GM19328 (cell line): ENCODE results near the gene KATNBL1.

ENCODE experiments used
- ATAC-seq: cut with Tn5 transposase; IDR thresholded peaks from one replicate; pipeline ENCODE4 v1.9.1; 2021; ENCODE audit warnings: mild to moderate bottlenecking, moderate library complexity; ENCODE audit not compliant: unreplicated experiment

KATNBL1 gene

DNA sequence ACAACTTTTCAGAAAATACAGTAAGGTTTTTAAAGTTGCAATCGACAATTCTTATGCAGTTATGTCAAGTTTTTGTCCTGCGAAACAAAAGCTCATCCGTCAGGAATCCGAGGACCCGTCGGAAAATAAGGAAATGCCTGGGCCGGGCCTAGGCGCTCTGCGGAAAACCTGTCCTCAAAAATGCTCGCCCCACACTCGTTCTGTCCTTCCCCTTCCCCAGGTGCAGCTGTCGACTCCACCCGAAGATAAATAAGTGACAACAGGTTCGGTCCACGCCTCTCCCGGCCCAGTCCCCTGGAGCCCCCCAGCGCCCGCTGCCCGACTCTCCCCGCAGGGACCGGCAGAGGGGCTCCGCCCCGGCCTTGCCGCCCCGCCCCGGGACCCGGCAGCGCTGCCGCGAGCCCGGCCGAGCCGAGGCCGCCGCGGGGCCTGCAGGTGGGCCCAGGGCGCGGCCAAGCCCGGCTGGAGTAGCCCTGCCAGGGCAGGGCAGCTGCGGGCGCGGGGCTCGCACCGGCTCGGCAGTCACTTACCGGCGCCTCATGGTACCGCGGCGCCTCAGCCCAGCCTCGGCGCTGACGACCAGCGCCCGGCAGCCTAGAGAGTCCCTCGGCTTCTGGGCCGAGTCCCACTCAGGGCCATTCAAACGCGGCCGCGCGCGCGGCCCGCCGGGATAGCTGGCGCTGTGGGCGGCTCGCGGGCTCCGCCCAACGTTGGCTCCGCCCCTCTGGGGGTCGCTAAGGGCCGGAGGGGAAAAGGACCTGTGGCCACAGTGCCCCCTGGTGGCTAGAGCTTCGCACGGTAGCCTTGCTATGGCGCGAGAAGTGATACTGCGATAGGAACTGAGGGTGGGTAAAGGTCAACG is at the start of gene KATNBL1:
TSS of gene KATNBL1 (minus strand) at position 676 of the 862 bp plus-strand sequence. CDS start 46,420 bp downstream, outside the sequence.
- ATAC-seq: peak; percentile 95

GRCh38 chr15:34259566-34259965 is 49.7 kb upstream of the KATNBL1 start:
- no peak for ATAC-seq

- ATAC-seq: no peak
These were observed 48.3 kb upstream of the KATNBL1 start for GRCh38 chr15:34258151-34258550.

GRCh38 chr15:34252545-34252944 is 42.6 kb upstream of the KATNBL1 start:
- no peak for ATAC-seq

GRCh38 chr15:34248190-34248589 is 38.3 kb upstream of the KATNBL1 start:
- no peak for ATAC-seq

DNA sequence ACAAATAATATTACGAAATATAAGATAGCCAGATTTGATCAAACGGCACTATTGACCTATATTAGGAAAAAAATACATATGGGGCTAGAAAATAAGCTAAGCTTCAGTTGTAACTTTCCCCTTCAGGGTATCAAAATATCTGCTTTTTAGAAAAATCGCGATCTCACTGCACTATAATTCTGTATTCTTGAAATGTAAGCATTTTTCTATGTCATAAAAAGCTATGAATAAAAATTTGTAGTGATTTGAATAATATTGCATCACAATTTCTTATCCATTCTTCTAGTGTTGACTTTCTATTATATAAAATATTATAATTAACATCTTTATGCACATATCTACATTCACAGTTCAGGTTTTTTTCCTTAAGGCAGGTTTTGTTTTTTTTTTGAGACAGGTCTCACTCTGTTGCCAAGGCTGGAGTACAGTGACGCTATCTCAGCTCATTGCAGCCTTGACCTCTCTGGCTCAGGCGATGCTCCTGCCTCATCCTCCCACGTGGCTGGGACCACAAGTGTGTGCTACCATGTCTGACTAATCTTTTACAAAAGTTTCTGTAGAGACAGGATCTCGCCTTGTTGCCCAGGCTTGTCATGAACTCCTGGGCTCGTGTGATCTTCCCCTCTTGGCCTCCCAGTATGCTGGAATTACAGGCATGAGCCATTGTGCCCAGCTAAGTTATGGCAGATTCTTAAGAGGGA is 36.5 kb upstream of the KATNBL1 start:
- no peak for ATAC-seq

DNA sequence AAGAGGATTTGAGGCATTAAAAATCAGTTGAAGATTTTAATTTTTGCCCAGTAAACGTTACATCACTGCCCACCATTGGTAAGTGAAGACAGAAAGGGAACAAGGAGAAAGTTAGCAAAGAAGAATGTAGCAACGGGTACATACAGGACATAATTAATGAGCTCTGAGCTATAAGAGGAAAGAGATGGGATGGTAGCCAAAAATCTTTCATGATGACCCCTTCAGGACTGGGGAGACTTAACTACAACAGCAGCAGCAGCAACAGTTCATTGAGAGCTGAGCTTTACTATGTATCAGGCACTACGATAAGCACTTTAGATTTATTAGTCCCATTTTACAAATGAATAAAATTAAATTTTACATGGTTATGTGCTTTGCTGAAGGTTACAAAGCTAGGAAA is 33.3 kb upstream of the KATNBL1 start:
- no peak for ATAC-seq

- no peak for ATAC-seq
These were observed 32.4 kb upstream of the KATNBL1 start for GRCh38 chr15:34242331-34242710.

- no peak for ATAC-seq
These were observed 31.8 kb upstream of the KATNBL1 start for GRCh38 chr15:34241376-34242330.

DNA sequence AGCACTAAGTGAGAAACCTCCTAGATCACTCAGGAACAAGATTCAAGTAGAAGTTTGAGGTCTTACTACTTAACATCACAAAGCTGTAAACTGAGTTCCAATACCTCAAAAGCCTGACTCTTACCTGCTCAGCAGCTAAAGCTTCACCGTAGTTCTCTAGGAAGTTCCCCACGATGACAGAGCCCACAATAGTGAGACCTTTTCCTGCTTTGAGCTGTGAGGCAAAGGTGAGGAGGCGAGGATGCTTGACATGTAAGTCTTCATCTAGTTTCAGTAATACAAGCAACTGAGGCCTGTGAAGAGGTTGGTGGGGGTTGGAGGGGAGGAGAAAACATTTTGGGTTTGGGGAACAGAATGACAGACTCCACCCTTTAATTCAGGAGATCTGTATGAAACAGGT is 30.6 kb upstream of the KATNBL1 start:
- ATAC-seq: no peak

- no peak for ATAC-seq
These were observed 29.4 kb upstream of the KATNBL1 start for GRCh38 chr15:34239151-34239808.

DNA sequence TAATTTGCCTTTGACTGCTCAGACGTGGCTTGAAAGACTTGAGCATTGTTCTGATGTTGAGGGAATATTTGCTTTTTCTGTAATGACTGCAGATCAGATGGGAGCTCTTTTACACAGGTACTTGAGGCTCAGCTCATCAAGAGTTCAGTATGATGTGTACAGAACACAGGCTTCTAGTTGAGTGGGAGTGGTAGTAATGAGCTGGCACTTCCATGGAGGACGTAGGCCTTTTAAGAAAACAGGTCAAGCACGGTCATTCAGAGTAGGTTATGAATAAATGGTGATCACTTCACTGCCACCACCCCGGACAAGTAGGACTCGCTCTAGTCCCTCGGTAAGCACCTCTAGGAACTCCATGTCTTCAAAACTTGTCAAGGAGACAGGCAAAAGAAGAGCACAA is 23.7 kb upstream of the KATNBL1 start:
- no peak for ATAC-seq

DNA sequence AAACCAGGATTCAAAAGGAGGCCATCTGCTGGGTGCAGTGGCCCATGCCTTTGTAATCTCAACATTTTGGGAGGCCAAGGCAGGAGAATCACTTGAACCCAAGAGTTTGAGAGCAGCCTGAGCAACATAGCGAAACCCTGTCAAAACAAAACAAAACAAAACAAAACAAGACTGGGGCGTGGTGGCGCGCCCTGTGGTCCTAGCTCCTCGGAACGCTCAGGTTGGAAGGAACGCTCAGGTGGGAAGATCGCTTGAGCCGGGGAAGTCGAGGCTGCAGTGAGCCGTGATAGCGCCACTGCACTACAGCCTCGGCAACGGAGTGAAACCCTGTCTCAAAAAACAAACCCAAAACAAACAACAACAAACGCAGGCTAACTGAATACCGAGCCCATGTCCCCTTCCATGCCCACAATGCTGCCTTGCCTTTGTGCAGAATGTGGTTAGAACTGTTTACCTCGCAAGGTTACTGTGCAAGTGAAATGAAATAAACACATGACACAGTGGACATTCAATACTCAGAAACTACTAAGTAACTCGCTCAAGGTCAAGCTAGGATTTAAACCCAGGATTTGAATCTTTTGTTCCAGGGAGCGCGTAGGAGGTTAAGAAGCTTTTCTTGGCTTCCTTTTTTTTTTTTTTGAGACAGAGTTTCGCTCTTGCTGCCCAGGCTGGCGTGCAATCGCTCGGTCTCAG is 14.2 kb upstream of the KATNBL1 start:
- no peak for ATAC-seq

GRCh38 chr15:34217587-34218225 is 7.8 kb upstream of the KATNBL1 start:
- no peak for ATAC-seq

- ATAC-seq: no peak
These were observed 6.8 kb upstream of the KATNBL1 start for GRCh38 chr15:34216527-34217270.

DNA sequence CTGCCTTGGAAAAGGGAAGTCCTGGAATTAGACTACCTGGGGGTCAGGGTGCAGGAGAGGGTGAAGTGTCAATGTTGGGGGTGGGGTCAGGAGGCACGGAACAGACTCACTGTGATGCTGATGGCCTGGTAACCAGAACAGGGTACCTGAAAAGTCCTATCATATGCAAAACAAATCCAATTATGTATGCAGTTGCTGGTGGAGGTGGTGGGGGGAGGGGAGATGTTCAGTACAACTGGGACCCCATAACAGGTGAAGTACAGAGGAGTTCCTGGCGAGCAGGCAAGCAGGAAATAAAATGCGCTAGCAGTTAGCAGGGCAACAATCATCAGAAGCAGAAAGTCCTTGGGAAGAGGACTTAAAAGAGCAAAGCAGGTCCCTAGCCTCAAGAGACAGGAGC is 4.2 kb upstream of the KATNBL1 start:
- ATAC-seq: no peak

DNA sequence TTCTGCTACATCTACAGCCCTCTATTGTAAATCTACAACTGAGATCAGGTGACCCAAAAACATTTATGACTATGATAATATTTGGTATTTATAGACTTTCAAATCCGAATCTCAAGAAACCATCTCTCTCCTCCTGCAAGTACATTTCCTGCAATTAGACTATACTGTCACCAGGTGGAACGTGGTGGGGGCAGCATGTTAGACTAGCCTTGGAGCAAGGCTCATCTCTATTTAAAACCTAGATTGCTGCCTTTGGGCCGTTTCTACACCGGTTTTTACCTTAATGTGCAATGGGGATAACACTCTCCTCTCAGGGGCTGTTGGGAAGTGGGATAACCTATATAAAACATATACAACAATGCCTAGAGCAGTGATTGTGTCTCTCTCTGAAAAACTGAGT is 3.8 kb upstream of the KATNBL1 start:
- no peak for ATAC-seq

DNA sequence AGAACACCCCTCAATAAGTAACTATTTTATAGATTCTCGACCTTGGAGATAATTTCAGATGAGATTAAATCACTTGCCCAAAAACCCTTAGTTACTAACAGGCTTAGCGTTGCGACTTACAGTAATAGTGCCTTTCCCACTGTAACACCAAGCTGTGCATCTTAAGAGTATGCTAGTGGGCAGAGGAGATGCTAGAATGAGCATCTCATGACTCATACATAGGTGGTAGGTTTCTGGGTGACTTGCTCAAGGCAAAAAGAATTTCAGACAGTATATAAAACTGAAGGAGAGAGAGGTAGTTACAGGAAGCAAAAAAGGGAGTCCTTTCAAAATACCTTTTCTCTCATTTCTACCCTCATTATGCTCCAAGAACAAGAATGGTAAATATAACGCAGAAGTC is 3.9 kb downstream of the KATNBL1 start:
- ATAC-seq: no peak

DNA sequence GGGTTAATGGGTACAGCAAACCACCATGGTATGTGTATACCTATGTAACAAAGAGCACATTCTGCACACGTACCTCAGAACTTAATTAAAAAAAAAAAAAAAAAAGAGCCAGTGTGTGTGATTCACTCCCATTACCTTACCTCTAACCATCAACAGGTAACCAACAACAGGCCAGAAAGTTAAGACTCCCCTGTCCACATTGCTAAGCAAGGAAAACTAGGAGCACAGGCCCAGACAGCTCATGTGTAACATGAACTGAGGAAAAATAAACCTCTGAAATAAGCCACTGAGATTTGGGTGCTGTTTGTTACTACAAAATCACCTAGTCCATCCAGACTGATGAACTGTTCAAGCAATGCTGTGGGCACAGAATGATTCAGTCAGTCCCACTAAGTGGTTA is 6.0 kb downstream of the KATNBL1 start:
- no peak for ATAC-seq
